Ishikawa (cell line): Measurements from ENCODE around the gene OGFR.

Experiments
- CEBPB ChIP-seq: IDR thresholded peaks from 2 replicates; pipeline ENCODE4 v1.6.1; 2012
- CREB1 ChIP-seq: IDR thresholded peaks from 2 replicates; pipeline ENCODE4 v1.6.1; 2012; ENCODE audit warnings: low read depth
- EGR1 ChIP-seq: IDR thresholded peaks from 2 replicates; pipeline ENCODE4 v1.6.1; 2012
- EP300 ChIP-seq: IDR thresholded peaks from 2 replicates; pipeline ENCODE4 v1.6.1; 2012; ENCODE audit warnings: borderline replicate concordance
- FOXM1 ChIP-seq: IDR thresholded peaks from 2 replicates; pipeline ENCODE4 v1.6.1; 2012; ENCODE audit warnings: low read depth, borderline replicate concordance
- NFIC ChIP-seq: IDR thresholded peaks from 2 replicates; pipeline ENCODE4 v1.6.1; 2012
- RAD21 ChIP-seq: IDR thresholded peaks from 2 replicates; pipeline ENCODE4 v1.6.1; 2012; ENCODE audit warnings: low read depth
- TAF1 ChIP-seq: IDR thresholded peaks from 2 replicates; pipeline ENCODE4 v1.6.1; 2012; ENCODE audit warnings: low read depth, mild to moderate bottlenecking
- TCF12 ChIP-seq: IDR thresholded peaks from 2 replicates; pipeline ENCODE4 v1.6.1; 2012; ENCODE audit warnings: low read depth
- TEAD4 ChIP-seq: IDR thresholded peaks from 2 replicates; pipeline ENCODE4 v1.6.1; 2012
- YY1 ChIP-seq: IDR thresholded peaks from 2 replicates; pipeline ENCODE4 v1.6.1; 2012; ENCODE audit warnings: low read depth
- ZBTB7A ChIP-seq: IDR thresholded peaks from 2 replicates; pipeline ENCODE4 v1.6.1; 2012; ENCODE audit warnings: low read depth
- TF ChIP-seq, protein P1 (sequence below): IDR thresholded peaks from 2 replicates; pipeline ENCODE4 v1.6.1; 2012
- TF ChIP-seq, protein P2 (sequence below): IDR thresholded peaks from 2 replicates; pipeline ENCODE4 v1.6.1; 2012
- TF ChIP-seq, protein P3 (sequence below): IDR thresholded peaks from 2 replicates; pipeline ENCODE4 v1.6.1; 2012; ENCODE audit warnings: low read depth, mild to moderate bottlenecking

The OGFR gene

DNA sequence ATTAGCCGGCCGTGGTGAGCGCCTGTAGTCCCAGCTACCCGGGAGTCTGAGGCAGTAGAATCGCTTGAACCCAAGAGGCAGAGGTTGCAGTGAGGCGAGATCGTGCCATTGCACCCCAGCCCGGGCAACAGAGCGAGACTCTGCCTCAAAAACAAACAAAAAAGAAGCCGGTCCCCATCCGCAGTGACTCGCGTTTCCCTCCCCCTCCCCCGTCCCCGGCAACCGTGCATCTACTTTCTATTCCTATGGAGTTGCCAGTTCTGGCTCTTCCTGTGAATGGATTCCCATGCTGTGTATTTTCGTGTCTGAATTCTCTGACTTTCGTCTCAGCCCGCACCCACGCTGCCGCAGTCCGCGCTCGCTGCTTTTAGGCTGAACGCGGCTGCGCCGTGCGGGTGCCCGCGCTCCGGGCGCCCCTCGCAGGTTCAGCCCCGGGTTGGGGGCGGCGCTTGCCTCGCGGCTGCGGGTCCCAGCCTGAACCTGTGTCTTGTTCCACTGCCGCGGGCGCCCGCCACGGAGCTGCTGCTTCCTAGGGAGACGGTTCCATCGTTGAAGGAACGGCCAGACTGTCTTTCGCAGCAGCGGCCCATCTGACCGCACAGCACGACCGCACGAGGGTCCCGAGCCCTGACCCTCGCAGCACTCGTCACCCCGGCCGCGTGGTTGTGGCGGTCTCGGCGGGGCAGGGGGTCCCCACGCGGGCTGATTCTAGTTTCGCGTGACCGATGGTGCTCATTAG, 9.4 kb upstream of the OGFR start:
- TF ChIP-seq, protein P1, sequence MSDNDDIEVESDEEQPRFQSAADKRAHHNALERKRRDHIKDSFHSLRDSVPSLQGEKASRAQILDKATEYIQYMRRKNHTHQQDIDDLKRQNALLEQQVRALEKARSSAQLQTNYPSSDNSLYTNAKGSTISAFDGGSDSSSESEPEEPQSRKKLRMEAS = peak; percentile 66
- no peak for TF ChIP-seq TCF12
- TF ChIP-seq ZBTB7A = peak; percentile 81; the same call in 1 of the 2 replicates
- TF ChIP-seq EGR1 = no peak

DNA sequence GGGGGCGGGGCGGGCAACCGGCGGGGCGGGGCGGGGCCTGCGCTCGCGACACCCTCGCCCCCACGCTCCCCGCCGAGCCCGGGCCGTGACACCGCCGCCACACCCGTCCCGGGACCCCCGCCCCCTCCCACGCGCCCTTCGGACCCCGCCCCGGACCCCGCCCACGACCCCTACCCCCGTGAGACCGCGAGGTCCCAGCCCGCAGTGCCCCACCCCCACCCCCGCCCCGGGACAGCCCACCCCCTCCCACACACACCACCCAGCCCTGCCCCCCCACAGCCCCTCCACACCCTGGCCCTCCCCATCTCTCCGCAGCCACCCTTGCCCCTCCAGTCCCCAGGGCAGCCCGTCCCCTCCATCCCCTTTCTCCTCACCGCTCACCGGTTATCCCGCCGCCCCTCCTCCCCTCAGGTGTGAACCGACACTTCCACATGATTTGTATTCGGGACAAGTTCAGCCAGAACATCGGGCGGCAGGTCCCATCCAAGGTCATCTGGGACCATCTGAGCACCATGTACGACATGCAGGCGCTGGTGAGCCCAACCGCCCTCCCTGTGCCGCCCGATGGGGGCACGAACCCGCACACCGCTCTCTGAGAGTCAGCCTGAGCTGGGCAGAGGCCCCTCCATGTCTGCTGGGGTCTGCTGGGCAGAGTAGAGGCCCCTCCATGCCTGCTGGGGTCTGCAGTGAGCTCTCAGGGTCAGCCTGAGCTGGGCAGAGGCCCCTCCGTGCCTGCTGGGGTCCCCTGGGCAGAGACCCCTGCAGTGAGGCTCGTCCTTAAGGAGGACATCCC, 7.7 kb upstream of the OGFR start:
- TF ChIP-seq ZBTB7A = peak; percentile 11; the same call in 1 of the 2 replicates
- no peak for TF ChIP-seq TCF12

DNA sequence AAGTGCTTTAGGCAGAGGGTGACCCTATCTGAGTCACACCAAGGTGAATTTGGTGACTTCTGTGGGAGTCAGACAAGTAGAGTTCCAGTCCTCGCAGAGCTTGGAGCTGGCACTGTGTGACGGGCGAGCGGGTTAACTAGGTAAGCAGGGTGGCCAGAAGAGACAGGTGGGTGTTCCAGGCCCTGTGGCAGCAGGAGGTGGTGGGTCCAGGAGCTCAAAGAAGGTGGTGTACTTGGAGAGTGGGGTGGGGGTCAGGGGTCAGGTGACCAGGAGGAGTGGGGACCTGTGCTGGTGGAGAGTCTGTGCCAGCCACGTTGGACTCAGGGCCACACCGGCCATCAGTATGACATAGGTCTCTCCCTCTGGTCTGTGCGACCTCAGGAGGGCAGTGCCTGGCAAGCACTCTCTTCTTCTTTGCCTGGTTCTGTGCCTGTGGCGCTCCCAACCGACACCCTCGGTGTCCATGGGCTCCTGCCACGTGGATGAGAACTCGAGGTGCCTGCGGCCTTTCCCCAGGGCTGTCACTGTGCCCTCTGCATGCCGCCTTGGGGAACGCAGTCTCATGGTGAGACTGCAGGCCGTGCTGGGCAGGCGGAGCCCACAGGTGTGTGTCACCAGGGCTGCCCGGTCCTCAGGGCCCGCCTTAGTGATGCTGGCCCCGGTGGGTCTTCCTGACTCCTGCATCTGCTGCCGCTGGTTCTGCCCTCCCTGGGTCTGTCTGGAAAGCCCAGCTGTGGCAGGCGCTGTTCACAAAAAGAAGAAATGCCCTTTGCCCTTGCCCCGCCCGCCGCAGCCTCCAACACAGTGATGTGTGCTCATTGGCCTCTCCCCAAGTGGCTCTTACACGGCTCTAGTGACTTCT, 6.7 kb upstream of the OGFR start:
- no peak for TF ChIP-seq TCF12
- TF ChIP-seq YY1 = no peak
- TF ChIP-seq EP300 = no peak
- no peak for TF ChIP-seq ZBTB7A
- TF ChIP-seq NFIC = no peak
- no peak for TF ChIP-seq TEAD4
- TF ChIP-seq, protein P2, sequence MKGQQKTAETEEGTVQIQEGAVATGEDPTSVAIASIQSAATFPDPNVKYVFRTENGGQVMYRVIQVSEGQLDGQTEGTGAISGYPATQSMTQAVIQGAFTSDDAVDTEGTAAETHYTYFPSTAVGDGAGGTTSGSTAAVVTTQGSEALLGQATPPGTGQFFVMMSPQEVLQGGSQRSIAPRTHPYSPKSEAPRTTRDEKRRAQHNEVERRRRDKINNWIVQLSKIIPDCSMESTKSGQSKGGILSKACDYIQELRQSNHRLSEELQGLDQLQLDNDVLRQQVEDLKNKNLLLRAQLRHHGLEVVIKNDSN = no peak
- TF ChIP-seq, protein P3, sequence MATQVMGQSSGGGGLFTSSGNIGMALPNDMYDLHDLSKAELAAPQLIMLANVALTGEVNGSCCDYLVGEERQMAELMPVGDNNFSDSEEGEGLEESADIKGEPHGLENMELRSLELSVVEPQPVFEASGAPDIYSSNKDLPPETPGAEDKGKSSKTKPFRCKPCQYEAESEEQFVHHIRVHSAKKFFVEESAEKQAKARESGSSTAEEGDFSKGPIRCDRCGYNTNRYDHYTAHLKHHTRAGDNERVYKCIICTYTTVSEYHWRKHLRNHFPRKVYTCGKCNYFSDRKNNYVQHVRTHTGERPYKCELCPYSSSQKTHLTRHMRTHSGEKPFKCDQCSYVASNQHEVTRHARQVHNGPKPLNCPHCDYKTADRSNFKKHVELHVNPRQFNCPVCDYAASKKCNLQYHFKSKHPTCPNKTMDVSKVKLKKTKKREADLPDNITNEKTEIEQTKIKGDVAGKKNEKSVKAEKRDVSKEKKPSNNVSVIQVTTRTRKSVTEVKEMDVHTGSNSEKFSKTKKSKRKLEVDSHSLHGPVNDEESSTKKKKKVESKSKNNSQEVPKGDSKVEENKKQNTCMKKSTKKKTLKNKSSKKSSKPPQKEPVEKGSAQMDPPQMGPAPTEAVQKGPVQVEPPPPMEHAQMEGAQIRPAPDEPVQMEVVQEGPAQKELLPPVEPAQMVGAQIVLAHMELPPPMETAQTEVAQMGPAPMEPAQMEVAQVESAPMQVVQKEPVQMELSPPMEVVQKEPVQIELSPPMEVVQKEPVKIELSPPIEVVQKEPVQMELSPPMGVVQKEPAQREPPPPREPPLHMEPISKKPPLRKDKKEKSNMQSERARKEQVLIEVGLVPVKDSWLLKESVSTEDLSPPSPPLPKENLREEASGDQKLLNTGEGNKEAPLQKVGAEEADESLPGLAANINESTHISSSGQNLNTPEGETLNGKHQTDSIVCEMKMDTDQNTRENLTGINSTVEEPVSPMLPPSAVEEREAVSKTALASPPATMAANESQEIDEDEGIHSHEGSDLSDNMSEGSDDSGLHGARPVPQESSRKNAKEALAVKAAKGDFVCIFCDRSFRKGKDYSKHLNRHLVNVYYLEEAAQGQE = no peak
- TF ChIP-seq EGR1 = no peak
- TF ChIP-seq CREB1 = no peak
- no peak for TF ChIP-seq FOXM1
- no peak for TF ChIP-seq CEBPB
- TF ChIP-seq, protein P1 = no peak
- TF ChIP-seq TAF1 = no peak
- TF ChIP-seq RAD21 = no peak

DNA sequence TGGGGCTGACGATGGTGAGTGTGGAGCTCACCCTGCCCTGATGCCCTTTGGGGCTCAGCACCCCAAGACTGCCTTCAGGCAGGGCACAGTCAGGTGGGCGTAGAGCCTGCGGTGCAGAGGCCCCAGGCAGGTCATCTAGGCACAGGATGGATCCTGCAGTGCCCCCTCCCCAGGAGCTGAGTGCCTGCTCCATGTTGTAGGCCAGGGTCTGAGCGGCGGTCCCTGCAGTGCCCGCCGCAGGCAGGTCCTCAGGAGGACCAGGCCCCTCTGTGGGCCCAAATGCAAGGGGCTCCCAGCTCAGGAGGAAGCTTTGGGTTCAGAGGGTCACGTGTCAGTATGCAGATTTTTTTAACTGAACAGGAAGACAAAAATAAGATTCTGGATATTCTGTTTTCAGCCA, 5.6 kb upstream of the OGFR start:
- TF ChIP-seq, protein P1 = no peak
- TF ChIP-seq RAD21 (no peak), ZBTB7A (no peak), NFIC (no peak), TAF1 (no peak), CREB1 (no peak), CEBPB (no peak), EP300 (no peak), FOXM1 (no peak), TEAD4 (no peak), EGR1 (no peak), TCF12 (no peak), YY1 (no peak)
- TF ChIP-seq, protein P3 = no peak
- TF ChIP-seq, protein P2 = no peak

DNA sequence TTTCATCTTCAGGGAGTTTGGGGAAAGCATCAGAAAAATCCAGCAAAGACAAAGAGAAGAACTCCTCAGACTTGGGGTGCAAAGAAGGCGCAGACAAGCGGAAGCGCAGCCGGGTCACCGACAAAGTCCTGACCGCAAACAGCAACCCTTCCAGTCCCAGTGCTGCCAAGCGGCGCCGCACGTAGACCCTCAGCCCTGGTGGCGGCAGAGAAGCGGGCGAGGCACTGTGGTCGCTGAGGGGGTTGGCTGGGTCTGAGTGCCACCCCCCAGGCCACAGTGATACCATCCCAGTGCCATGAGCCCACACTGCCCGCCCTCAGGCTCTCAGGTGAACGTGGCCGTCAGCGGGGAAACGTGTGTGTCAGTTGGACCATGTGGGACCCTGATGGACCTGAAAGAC, 5.2 kb upstream of the OGFR start:
- TF ChIP-seq CREB1 = no peak
- TF ChIP-seq, protein P3 = no peak
- TF ChIP-seq, protein P1 = no peak
- no peak for TF ChIP-seq NFIC
- TF ChIP-seq, protein P2 = no peak
- no peak for TF ChIP-seq RAD21
- no peak for TF ChIP-seq ZBTB7A
- no peak for TF ChIP-seq TAF1
- TF ChIP-seq TEAD4 = no peak
- no peak for TF ChIP-seq FOXM1
